ENCODE data around the gene POLR1G.

DNA sequence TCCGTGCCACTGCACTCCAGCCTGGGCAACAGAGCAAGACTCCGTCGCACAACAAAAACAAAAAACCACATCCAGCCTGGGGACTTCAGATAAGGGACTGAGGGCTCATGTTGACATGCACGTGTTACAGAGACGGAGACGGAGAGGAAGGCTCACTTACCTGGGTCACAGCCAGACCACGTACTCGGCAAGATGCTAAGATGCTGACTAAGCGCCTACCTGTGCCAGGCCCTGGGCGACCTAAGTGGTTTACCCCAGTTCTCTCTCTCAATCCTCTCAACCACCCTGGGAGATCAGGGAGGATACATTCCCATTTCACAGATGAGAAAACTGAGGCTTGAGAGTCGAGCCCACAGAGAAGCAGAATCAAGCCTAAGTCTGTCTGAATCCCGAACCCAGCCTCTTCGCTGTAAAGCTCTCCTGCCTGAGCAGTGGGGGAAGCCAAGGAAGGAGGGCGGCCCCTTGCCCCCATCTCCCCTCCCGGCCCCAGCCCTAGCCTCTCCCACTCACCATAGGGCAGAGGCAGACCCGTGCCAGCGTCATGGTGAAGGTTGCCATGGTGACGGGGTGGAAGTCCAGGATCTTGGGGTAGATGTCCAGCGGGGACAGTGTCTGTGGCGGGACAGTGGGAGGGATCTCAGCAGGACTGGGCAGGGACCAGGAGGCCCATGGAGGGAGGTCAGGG, 49.5 kb upstream of the POLR1G start:
- TF ChIP-seq POLR2AphosphoS5 (IDR thresholded peaks at IDR 0.05; ENCODE audit: low read depth, low read length) (no peak), TAF1 (IDR thresholded peaks at IDR 0.05; ENCODE audit: borderline replicate concordance, insufficient read depth, low read length) (no peak), SIN3A (IDR thresholded peaks at IDR 0.05; ENCODE audit: borderline replicate concordance, insufficient read depth, low read length) (no peak)
- TF ChIP-seq, protein P1, sequence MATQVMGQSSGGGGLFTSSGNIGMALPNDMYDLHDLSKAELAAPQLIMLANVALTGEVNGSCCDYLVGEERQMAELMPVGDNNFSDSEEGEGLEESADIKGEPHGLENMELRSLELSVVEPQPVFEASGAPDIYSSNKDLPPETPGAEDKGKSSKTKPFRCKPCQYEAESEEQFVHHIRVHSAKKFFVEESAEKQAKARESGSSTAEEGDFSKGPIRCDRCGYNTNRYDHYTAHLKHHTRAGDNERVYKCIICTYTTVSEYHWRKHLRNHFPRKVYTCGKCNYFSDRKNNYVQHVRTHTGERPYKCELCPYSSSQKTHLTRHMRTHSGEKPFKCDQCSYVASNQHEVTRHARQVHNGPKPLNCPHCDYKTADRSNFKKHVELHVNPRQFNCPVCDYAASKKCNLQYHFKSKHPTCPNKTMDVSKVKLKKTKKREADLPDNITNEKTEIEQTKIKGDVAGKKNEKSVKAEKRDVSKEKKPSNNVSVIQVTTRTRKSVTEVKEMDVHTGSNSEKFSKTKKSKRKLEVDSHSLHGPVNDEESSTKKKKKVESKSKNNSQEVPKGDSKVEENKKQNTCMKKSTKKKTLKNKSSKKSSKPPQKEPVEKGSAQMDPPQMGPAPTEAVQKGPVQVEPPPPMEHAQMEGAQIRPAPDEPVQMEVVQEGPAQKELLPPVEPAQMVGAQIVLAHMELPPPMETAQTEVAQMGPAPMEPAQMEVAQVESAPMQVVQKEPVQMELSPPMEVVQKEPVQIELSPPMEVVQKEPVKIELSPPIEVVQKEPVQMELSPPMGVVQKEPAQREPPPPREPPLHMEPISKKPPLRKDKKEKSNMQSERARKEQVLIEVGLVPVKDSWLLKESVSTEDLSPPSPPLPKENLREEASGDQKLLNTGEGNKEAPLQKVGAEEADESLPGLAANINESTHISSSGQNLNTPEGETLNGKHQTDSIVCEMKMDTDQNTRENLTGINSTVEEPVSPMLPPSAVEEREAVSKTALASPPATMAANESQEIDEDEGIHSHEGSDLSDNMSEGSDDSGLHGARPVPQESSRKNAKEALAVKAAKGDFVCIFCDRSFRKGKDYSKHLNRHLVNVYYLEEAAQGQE (IDR thresholded peaks at IDR 0.05; ENCODE audit: insufficient read depth in 1 of 2, low read depth in 2 of 2, low read length in 2 of 2) = no peak

Data from PFSK-1 (cell line).